WERI-Rb-1 (cell line): ENCODE results near the gene GEMIN5.

ENCODE experiments used
- DNase-seq: peaks from one replicate; pipeline ENCODE4 v3.0.0-alpha.2; 2020
- H3K27ac ChIP-seq: fragments of 250-450 bp; sonication (Bioruptor Pico); 2 replicates; pipeline ENCODE4 v1.5.1; 2020; ENCODE audit warnings: mild to moderate bottlenecking, moderate library complexity
- H3K27me3 ChIP-seq: fragments of 250-450 bp; sonication (Bioruptor Pico); 2 replicates; pipeline ENCODE4 v1.5.1; 2021; ENCODE audit warnings: mild to moderate bottlenecking, low read depth, moderate library complexity; ENCODE audit not compliant: insufficient read depth, severe bottlenecking
- H3K36me3 ChIP-seq: fragments of 250-450 bp; sonication (Bioruptor Pico); 2 replicates; pipeline ENCODE4 v1.5.1; 2020; ENCODE audit warnings: mild to moderate bottlenecking, moderate library complexity
- H3K4me3 ChIP-seq: 2 replicates; pipeline ENCODE4 v1.5.1; 2011; ENCODE audit warnings: low read depth, mild to moderate bottlenecking, control low read depth, low read length
- H3K9me3 ChIP-seq: fragments of 250-450 bp; sonication (Bioruptor Pico); 2 replicates; pipeline ENCODE4 v1.5.1; 2021; ENCODE audit warnings: mild to moderate bottlenecking, moderate library complexity; ENCODE audit not compliant: severe bottlenecking
- CTCF ChIP-seq: IDR thresholded peaks from 2 replicates; pipeline ENCODE4 v1.5.1; 2011; ENCODE audit warnings: low read depth, mild to moderate bottlenecking, control low read depth, inconsistent platforms, low read length

Gene GEMIN5

GRCh38 chr5:154947778-154948177, 9.8 kb upstream of the GEMIN5 start:
- no peaks in the 10 kb centered on the region; the same call in none of the 2 replicates for H3K36me3 ChIP-seq
- no peaks in the 10 kb centered on the region for H3K9me3 ChIP-seq
- TF ChIP-seq CTCF, result no peak
- H3K4me3 ChIP-seq, result no peak overlapping the region
- H3K27ac ChIP-seq, result no peak overlapping the region
- no peaks in the 10 kb centered on the region for H3K27me3 ChIP-seq
- no peak for DNase-seq

- no peak overlapping the region for H3K4me3 ChIP-seq
- no peak for DNase-seq
- H3K27ac ChIP-seq, result no peak overlapping the region
- TF ChIP-seq CTCF, result no peak
- no peaks in the 10 kb centered on the region for H3K27me3 ChIP-seq
- peaks cover 2% of the 10 kb centered on the region for H3K36me3 ChIP-seq
- no peaks in the 10 kb centered on the region for H3K9me3 ChIP-seq
These were observed 7.8 kb upstream of the GEMIN5 start for GRCh38 chr5:154945695-154946301.

- Histone ChIP-seq H3K27ac (no peak overlapping the region), H3K36me3 (peaks cover 2% of the 10 kb centered on the region), H3K27me3 (no peaks in the 10 kb centered on the region), H3K4me3 (no peak overlapping the region), H3K9me3 (no peaks in the 10 kb centered on the region)
- DNase-seq, result no peak
- TF ChIP-seq CTCF, result no peak
These were observed 6.7 kb upstream of the GEMIN5 start for GRCh38 chr5:154944716-154945115.

- Histone ChIP-seq H3K9me3 (no peaks in the 10 kb centered on the region), H3K4me3 (no peak overlapping the region), H3K27me3 (no peaks in the 10 kb centered on the region), H3K36me3 (peaks cover 2% of the 10 kb centered on the region), H3K27ac (no peak overlapping the region)
- no peak for TF ChIP-seq CTCF
- no peak for DNase-seq
These were observed 5.5 kb upstream of the GEMIN5 start for GRCh38 chr5:154943527-154943926.

- DNase-seq, result peak; percentile 96
- Histone ChIP-seq H3K36me3 (peaks cover 2% of the 10 kb centered on the region; the same call in 1 of the 2 replicates), H3K27me3 (no peaks in the 10 kb centered on the region), H3K4me3 (peak within 1 kb of the TSS; percentile 97), H3K27ac (peak within 1 kb of the TSS; percentile 85), H3K9me3 (no peaks in the 10 kb centered on the region)
- no peak for TF ChIP-seq CTCF
These were observed 3.0 kb upstream of the GEMIN5 start, which contains the start of gene MRPL22 for GRCh38 chr5:154940772-154941620. MRPL22 (plus strand) TSS chr5:154941073; CDS start chr5:154941111, 38 bp downstream.
